Cortex of kidney (tissue), 1 donor: ENCODE results near the gene SAT2.

ENCODE experiments used
- DNase-seq: peaks from one replicate; lab custom pipeline; 2025; lab: John Stamatoyannopoulos, UW

The SAT2 gene

GRCh38 chr17:7591596-7591995 is 36.0 kb downstream of the SAT2 start:
- no peak for DNase-seq

- DNase-seq = no peak
These were observed 36.9 kb downstream of the SAT2 start for GRCh38 chr17:7590743-7591142.

- DNase-seq = no peak
These were observed 37.5 kb downstream of the SAT2 start, which contains the start of gene SOX15 for GRCh38 chr17:7589891-7590691. Gene SOX15, minus strand, starts transcription at chr17:7590094. Its CDS starts 418 bp downstream, at chr17:7589676.

- no peak for DNase-seq
These were observed 38.3 kb downstream of the SAT2 start for GRCh38 chr17:7589204-7589868.

- no peak for DNase-seq
These were observed 38.9 kb downstream of the SAT2 start for GRCh38 chr17:7588553-7589203.

GRCh38 chr17:7587420-7588151 is 40.0 kb downstream of the SAT2 start:
- DNase-seq = no peak

- DNase-seq = no peak
These were observed 40.8 kb downstream of the SAT2 start for GRCh38 chr17:7586673-7587419.

GRCh38 chr17:7583253-7584109 is 44.1 kb downstream of the SAT2 start, which contains the start of gene MPDU1:
Gene MPDU1, plus strand, starts transcription at chr17:7583852. Its CDS starts 11 bp downstream, at chr17:7583863.
- DNase-seq = no peak

GRCh38 chr17:7582396-7583252 is 45.0 kb downstream of the SAT2 start:
- DNase-seq = no peak

GRCh38 chr17:7580604-7581575 is 46.7 kb downstream of the SAT2 start:
- DNase-seq = no peak

GRCh38 chr17:7579834-7580603 is 47.6 kb downstream of the SAT2 start:
- DNase-seq = no peak

- DNase-seq = no peak
These were observed 48.4 kb downstream of the SAT2 start, which contains the start of gene CD68 for GRCh38 chr17:7579001-7579833. Gene CD68, plus strand, starts transcription at chr17:7579638. Its CDS starts 40 bp downstream, at chr17:7579678.

GRCh38 chr17:7577327-7578199 is 50.1 kb downstream of the SAT2 start:
- DNase-seq = no peak

GRCh38 chr17:7576432-7576937 is 51.1 kb downstream of the SAT2 start:
- DNase-seq = no peak
